ENCODE measurements around the gene ADK. TPM values are rescaled to one million over a fixed set of nuclear protein-coding genes. Genes with fewer than 3 reads are reported as not detected.

ADK gene
- total and polyA plus RNA-seq, 2 of the 4 experiments (the other 2 are of a cell fraction): 30.6 to 40.9 TPM

DNA sequence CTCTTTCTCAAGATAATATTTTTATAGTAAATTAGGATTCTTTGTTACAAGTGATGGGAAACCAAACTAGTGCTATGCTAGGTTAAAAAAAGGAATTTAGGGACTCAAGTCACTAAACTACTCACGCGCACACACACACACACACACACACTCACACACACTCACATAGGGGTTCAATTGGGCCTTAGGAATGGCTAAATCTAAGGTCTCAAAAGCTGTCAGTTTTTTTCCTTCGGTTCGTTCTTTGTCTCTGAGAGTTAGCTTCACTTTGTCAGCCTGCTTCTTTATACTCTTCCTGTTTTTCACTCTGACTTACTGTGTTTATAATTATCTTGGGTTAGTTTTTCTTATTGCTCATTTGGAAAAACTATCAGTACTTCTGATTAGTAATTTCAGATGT, 138.9 kb downstream of the ADK start:
- WGBS, 2 experiments (ENCODE audit: extremely low coverage in 2 of 2, insufficient read length in 1 of 2): no CpG with 5 or more reads among the region's 4 CpGs
- H3K27ac ChIP-seq (ENCODE audit: insufficient read depth, low read length): peak overlapping the region; percentile 100

More for the DNA sequence above, 138.9 kb downstream of the ADK start:
- DNase-seq (peak; percentile 11), ATAC-seq (ENCODE audit: low read depth) (no peak)
- Histone ChIP-seq H3K56ac (ENCODE audit: extremely low read depth, insufficient read depth, low read length) (peak overlapping the region; percentile 92), H3K4ac (ENCODE audit: low read depth, low read length) (peak overlapping the region; percentile 99), H3K9ac (ENCODE audit: low read depth, low read length) (peak overlapping the region; percentile 100), H4K20me1 (ENCODE audit: insufficient read depth, low read length) (no peaks in the 10 kb centered on the region), H2AK9ac (replicated peaks; ENCODE audit: low read depth, low read length, poor library complexity) (peak overlapping the region; percentile 84), H3K9me3 (ENCODE audit: control insufficient read depth, insufficient read depth, low read length) (no peaks in the 10 kb centered on the region), H3K4me2 (ENCODE audit: low read depth, low read length) (peak overlapping the region; percentile 100), H4K91ac (ENCODE audit: insufficient read depth, low read depth, low read length) (peak overlapping the region; percentile 98), H3K4me3 (ENCODE audit: insufficient read depth, low read depth, low read length) (peak overlapping the region; percentile 53; the same call in 1 of the 2 replicates), H3K18ac (ENCODE audit: low read depth, low read length) (peak overlapping the region; percentile 100), H3K79me1 (ENCODE audit: low read depth in 1 of 2, low read length in 2 of 2) (peaks cover 10 to 25% of the 10 kb centered on the region in 2 experiments), H3K36me3 (ENCODE audit: control insufficient read depth, insufficient read depth, low read length) (0 out of 2 replicates have a peak, but pooled peaks cover 1% of the 10 kb centered on the region), H2AK5ac (ENCODE audit: low read depth, low read length) (peak overlapping the region; percentile 95), H3K14ac (replicated peaks; ENCODE audit: low read depth, low read length) (peak overlapping the region; percentile 99), H2BK5ac (ENCODE audit: low read depth, low read length, poor library complexity, severe bottlenecking) (peak overlapping the region; percentile 100), H2BK120ac (ENCODE audit: low read depth, low read length) (peak overlapping the region; percentile 100), H3K27me3 (ENCODE audit: control insufficient read depth, insufficient read depth, low read length) (no peaks in the 10 kb centered on the region), H3K4me1 (ENCODE audit: control insufficient read depth, insufficient read depth, low read length) (peaks cover 8% of the 10 kb centered on the region), H3K23ac (ENCODE audit: low read depth, low read length) (peak overlapping the region; percentile 100), H4K8ac (ENCODE audit: low read depth in 2 of 2, low read length in 2 of 2) (peak overlapping the region; percentile 82 to 100), H4K5ac (ENCODE audit: low read depth, low read length) (peak overlapping the region; percentile 100), H2BK20ac (ENCODE audit: low read depth, low read length) (peak overlapping the region; percentile 99), H3K9me1 (ENCODE audit: insufficient read depth, low read length) (no peaks in the 10 kb centered on the region), H2BK15ac (ENCODE audit: low read depth, low read length) (peak overlapping the region; percentile 100; the same call in 2 of the 3 replicates), H2AFZ (replicated peaks; ENCODE audit: low read length, poor library complexity) (peak overlapping the region; percentile 85)
- dilution Hi-C loops (cut with HindIII; ENCODE audit: low sequenced_read_pairs, unreplicated experiment) (no loop called here), in situ Hi-C loops (cut with MboI; ENCODE audit: low sequenced_read_pairs) (no loop called here), intact Hi-C loops (cut with micrococcal nuclease) (loop anchor here (5.0 kb wide), 1 partner anchor 142 kb away; no protein-coding TSS in a partner anchor)
- POLR2A ChIA-PET (ENCODE audit: unreplicated experiment): no interaction called here
- no TSS peak for BruUV-seq (replicated peaks)
- TF ChIP-seq NFE2L2 (IDR thresholded peaks at IDR 0.05; ENCODE audit: low read depth, low read length) (no peak), FOS (IDR thresholded peaks at IDR 0.05; ENCODE audit: low read depth, low read length) (no peak), MAFK (IDR thresholded peaks at IDR 0.05; ENCODE audit: low read depth, low read length) (no peak), POLR2A (IDR thresholded peaks at IDR 0.05; ENCODE audit: low read depth, low read length) (no peak), CEBPB (IDR thresholded peaks at IDR 0.05; ENCODE audit: low read depth, low read length) (no peak), RAD21 (IDR thresholded peaks at IDR 0.05; ENCODE audit: low read length) (no peak), CHD1 (IDR thresholded peaks at IDR 0.05; ENCODE audit: low read depth, low read length) (no peak), MXI1 (IDR thresholded peaks at IDR 0.05; ENCODE audit: borderline replicate concordance, low read depth, low read length) (no peak), USF2 (IDR thresholded peaks at IDR 0.05; ENCODE audit: low read depth, low read length) (no peak), RCOR1 (IDR thresholded peaks at IDR 0.05; ENCODE audit: insufficient replicate concordance, low read length) (no peak), MAZ (IDR thresholded peaks at IDR 0.05; ENCODE audit: borderline replicate concordance, low read depth, low read length) (no peak), RFX5 (IDR thresholded peaks at IDR 0.05; ENCODE audit: low read depth, low read length) (no peak), BHLHE40 (IDR thresholded peaks at IDR 0.05; ENCODE audit: low read depth, low read length) (no peak), SMC3 (IDR thresholded peaks at IDR 0.05; ENCODE audit: low read depth, low read length) (no peak)
- TF ChIP-seq, protein P1, sequence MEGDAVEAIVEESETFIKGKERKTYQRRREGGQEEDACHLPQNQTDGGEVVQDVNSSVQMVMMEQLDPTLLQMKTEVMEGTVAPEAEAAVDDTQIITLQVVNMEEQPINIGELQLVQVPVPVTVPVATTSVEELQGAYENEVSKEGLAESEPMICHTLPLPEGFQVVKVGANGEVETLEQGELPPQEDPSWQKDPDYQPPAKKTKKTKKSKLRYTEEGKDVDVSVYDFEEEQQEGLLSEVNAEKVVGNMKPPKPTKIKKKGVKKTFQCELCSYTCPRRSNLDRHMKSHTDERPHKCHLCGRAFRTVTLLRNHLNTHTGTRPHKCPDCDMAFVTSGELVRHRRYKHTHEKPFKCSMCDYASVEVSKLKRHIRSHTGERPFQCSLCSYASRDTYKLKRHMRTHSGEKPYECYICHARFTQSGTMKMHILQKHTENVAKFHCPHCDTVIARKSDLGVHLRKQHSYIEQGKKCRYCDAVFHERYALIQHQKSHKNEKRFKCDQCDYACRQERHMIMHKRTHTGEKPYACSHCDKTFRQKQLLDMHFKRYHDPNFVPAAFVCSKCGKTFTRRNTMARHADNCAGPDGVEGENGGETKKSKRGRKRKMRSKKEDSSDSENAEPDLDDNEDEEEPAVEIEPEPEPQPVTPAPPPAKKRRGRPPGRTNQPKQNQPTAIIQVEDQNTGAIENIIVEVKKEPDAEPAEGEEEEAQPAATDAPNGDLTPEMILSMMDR (conservative IDR thresholded peaks at IDR 0.05; ENCODE audit: low read depth, low read length): no peak
- TF ChIP-seq, protein P2, sequence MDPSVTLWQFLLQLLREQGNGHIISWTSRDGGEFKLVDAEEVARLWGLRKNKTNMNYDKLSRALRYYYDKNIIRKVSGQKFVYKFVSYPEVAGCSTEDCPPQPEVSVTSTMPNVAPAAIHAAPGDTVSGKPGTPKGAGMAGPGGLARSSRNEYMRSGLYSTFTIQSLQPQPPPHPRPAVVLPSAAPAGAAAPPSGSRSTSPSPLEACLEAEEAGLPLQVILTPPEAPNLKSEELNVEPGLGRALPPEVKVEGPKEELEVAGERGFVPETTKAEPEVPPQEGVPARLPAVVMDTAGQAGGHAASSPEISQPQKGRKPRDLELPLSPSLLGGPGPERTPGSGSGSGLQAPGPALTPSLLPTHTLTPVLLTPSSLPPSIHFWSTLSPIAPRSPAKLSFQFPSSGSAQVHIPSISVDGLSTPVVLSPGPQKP (IDR thresholded peaks at IDR 0.05; ENCODE audit: borderline replicate concordance, low read depth, low read length): no peak
- CTCF ChIA-PET: no interaction called here

All from IMR-90 (cell line).